MM.1S (cell line): ENCODE measurements around the gene PADI1.

Experiments used
- DNase-seq: peaks from one replicate; pipeline ENCODE4 v3.0.0-alpha.2; 2015
- H2AFZ ChIP-seq: fragments of 300-600 bp; sonication (generic); 2 replicates; pipeline ENCODE4 v1.6.0; 2016; ENCODE audit warnings: antibody characterized with exemption, low read length
- H3F3A ChIP-seq: fragments of 300-600 bp; sonication (generic); 2 replicates; pipeline ENCODE4 v1.6.1; 2016; ENCODE audit warnings: mild to moderate bottlenecking, antibody characterized with exemption, low read length, moderate library complexity, mixed read lengths; ENCODE audit not compliant: insufficient read depth
- H3K27ac ChIP-seq: fragments of 300-600 bp; sonication (generic); 2 replicates; pipeline ENCODE4 v1.5.1; 2016; ENCODE audit warnings: mild to moderate bottlenecking, low read length
- H3K27me3 ChIP-seq: fragments of 300-600 bp; sonication (generic); replicated peaks from 2 replicates; pipeline ENCODE4 v1.6.0; 2016; ENCODE audit warnings: low read length; ENCODE audit not compliant: insufficient read depth
- H3K36me3 ChIP-seq: fragments of 300-600 bp; sonication (generic); replicated peaks from 2 replicates; pipeline ENCODE4 v1.6.1; 2016; ENCODE audit warnings: mild to moderate bottlenecking, low read length, mixed read lengths; ENCODE audit not compliant: insufficient read depth
- H3K4me1 ChIP-seq: fragments of 300-600 bp; sonication (generic); 2 replicates; pipeline ENCODE4 v1.6.1; 2016; ENCODE audit warnings: low read length, mixed read lengths
- H3K4me2 ChIP-seq: fragments of 300-600 bp; sonication (generic); 2 replicates; pipeline ENCODE4 v1.6.0; 2016; ENCODE audit warnings: low read depth, low read length
- H3K4me3 ChIP-seq: fragments of 300-600 bp; sonication (generic); 2 replicates; pipeline ENCODE4 v1.5.1; 2016; ENCODE audit warnings: low read length, mixed read lengths
- H3K79me2 ChIP-seq: fragments of 300-600 bp; sonication (generic); 2 replicates; pipeline ENCODE4 v1.6.1; 2016; ENCODE audit warnings: mixed run types, low read length, mixed read lengths
- H3K9ac ChIP-seq: fragments of 300-600 bp; sonication (generic); 2 replicates; pipeline ENCODE4 v1.6.1; 2016; ENCODE audit warnings: low read length, mixed read lengths
- H3K9me2 ChIP-seq: fragments of 300-600 bp; sonication (generic); replicated peaks from 2 replicates; pipeline ENCODE4 v1.6.1; 2016; ENCODE audit warnings: mild to moderate bottlenecking, low read length, mixed read lengths; ENCODE audit not compliant: insufficient read depth
- H3K9me3 ChIP-seq: fragments of 300-600 bp; sonication (generic); replicated peaks from 2 replicates; pipeline ENCODE4 v1.6.1; 2016; ENCODE audit warnings: mild to moderate bottlenecking, low read length, mixed read lengths; ENCODE audit not compliant: insufficient read depth
- H4K20me1 ChIP-seq: fragments of 300-600 bp; sonication (generic); 2 replicates; pipeline ENCODE4 v1.6.1; 2016; ENCODE audit warnings: mild to moderate bottlenecking, low read length, moderate library complexity, mixed read lengths; ENCODE audit not compliant: insufficient read depth
- EZH2 ChIP-seq: fragments of 300-600 bp; sonication (generic); optimal IDR thresholded peaks from 2 replicates; pipeline ENCODE3; 2017; ENCODE audit warnings: low read depth, mild to moderate bottlenecking, antibody characterized with exemption, low read length, mixed read lengths
- EZH2phosphoT487 ChIP-seq: fragments of 300-600 bp; sonication (generic); IDR thresholded peaks from 2 replicates; pipeline ENCODE4 v1.6.1; 2018; ENCODE audit warnings: antibody characterized with exemption, low read length
- TF ChIP-seq, protein P1 (sequence below): fragments of 300-600 bp; sonication (generic); IDR thresholded peaks from 2 replicates; pipeline ENCODE4 v1.5.1; 2016; ENCODE audit warnings: antibody characterized with exemption, low read length, mixed read lengths

The PADI1 gene

DNA sequence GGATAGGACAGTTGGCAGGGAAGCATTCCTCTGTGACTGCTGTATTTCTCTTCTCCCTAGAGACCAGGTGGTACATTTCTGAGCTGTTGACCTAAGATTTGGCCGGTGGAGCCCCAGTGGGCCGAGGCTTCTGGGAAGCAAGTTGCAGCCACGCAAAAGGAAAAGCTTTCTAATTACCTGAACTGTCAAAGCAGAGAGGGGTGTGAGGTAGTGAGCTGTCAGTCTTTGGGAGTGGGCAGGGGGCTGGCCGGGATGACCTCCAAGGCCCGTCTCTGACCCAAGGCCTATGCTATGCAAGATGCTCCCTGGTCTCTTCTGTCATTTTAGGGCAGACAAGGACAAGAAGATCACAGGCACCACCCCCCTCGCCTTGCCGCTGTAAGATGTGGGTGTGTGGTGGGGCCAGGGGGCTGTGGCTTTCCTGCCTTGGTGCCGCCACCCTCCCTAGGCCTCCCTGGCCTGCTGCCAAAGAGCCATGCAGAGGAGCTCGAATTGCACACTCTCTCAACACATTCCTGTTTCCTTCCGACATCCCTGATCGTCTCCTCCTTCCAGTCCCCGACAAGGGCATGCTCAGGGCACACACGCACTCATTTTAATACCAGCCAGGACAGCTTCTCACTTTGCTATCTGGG lies 7.7 kb downstream of the PADI1 start:
- H3K79me2 ChIP-seq, result no peaks in the 10 kb centered on the region
- no peak overlapping the region for H3K4me2 ChIP-seq
- no peaks in the 10 kb centered on the region for H3K9me3 ChIP-seq
- no peaks in the 10 kb centered on the region for H4K20me1 ChIP-seq
- no peaks in the 10 kb centered on the region for H3K9me2 ChIP-seq
- H3K4me1 ChIP-seq, result no peaks in the 10 kb centered on the region
- H2AFZ ChIP-seq, result no peak overlapping the region
- peaks cover 92% of the 10 kb centered on the region for H3K27me3 ChIP-seq
- no peaks in the 10 kb centered on the region for H3K36me3 ChIP-seq
- no peaks in the 10 kb centered on the region for H3F3A ChIP-seq
- no peak for DNase-seq
- TF ChIP-seq, protein P1, sequence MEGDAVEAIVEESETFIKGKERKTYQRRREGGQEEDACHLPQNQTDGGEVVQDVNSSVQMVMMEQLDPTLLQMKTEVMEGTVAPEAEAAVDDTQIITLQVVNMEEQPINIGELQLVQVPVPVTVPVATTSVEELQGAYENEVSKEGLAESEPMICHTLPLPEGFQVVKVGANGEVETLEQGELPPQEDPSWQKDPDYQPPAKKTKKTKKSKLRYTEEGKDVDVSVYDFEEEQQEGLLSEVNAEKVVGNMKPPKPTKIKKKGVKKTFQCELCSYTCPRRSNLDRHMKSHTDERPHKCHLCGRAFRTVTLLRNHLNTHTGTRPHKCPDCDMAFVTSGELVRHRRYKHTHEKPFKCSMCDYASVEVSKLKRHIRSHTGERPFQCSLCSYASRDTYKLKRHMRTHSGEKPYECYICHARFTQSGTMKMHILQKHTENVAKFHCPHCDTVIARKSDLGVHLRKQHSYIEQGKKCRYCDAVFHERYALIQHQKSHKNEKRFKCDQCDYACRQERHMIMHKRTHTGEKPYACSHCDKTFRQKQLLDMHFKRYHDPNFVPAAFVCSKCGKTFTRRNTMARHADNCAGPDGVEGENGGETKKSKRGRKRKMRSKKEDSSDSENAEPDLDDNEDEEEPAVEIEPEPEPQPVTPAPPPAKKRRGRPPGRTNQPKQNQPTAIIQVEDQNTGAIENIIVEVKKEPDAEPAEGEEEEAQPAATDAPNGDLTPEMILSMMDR, result no peak
- TF ChIP-seq EZH2phosphoT487, result no peak
- TF ChIP-seq EZH2, result no peak
- no peak overlapping the region for H3K27ac ChIP-seq
- H3K9ac ChIP-seq, result no peak overlapping the region
- no peak overlapping the region for H3K4me3 ChIP-seq

DNA sequence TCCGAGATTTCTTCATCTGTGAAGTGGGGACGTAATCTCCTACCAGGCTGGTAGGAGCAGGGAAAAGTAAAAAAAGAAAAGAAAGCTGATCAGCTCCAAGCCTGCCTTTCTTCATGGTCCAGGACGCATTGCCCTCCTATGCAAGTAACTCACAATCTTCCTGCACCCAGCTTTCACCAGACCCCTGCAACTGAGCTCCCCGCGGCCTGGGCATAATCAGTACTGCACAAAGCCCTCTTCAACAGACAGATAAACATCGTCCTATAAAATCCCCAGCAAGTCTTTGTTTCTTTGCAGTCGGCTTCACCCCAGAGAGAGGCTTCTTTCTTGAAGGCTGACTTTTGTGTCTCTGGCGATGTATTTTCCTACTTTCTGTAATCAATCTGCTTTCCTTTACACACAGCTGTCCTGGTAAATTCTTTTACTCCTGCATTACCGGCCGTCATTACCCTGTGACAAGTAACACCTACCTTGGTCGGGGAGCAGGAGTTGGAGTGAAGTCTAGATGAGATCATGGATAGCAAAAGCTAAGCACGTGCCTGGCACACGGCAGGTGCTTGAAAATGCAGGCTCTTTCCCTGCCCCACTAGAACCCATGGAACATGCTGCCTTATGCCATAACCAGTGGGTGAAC lies 8.3 kb downstream of the PADI1 start:
- TF ChIP-seq EZH2, result no peak
- no peak for TF ChIP-seq EZH2phosphoT487
- TF ChIP-seq, protein P1, result no peak
- Histone ChIP-seq H3K27ac (no peak overlapping the region), H4K20me1 (no peaks in the 10 kb centered on the region), H3K9me2 (no peaks in the 10 kb centered on the region), H3F3A (no peaks in the 10 kb centered on the region), H3K79me2 (no peaks in the 10 kb centered on the region), H3K9ac (no peak overlapping the region), H3K27me3 (peaks cover 92% of the 10 kb centered on the region), H3K9me3 (no peaks in the 10 kb centered on the region), H3K4me2 (no peak overlapping the region), H3K4me3 (no peak overlapping the region), H2AFZ (no peak overlapping the region), H3K36me3 (no peaks in the 10 kb centered on the region), H3K4me1 (no peaks in the 10 kb centered on the region)
- no peak for DNase-seq

DNA sequence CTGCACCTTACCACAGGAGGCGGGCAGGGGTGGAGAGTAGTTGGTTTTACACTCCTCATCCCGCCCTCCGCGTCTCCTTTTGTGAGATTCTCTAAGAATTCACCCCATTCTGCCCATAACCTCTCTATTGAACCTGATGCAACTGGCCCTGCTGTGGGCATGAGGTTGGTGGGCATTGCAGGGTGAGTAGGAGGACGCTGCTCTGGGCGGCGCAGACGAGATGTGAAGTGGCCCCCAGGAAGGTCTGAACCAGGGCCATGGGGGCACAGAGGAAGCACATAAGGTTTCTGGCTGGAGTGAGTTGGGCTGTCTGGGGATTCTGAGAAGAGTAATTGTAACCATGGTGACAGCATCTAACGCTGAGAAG lies 8.8 kb downstream of the PADI1 start:
- H3K36me3 ChIP-seq, result no peaks in the 10 kb centered on the region
- H3K4me1 ChIP-seq, result no peaks in the 10 kb centered on the region
- no peak overlapping the region for H3K9ac ChIP-seq
- H3F3A ChIP-seq, result no peaks in the 10 kb centered on the region
- H4K20me1 ChIP-seq, result no peaks in the 10 kb centered on the region
- DNase-seq, result no peak
- no peaks in the 10 kb centered on the region for H3K9me2 ChIP-seq
- no peaks in the 10 kb centered on the region for H3K79me2 ChIP-seq
- H3K27me3 ChIP-seq, result peaks cover 93% of the 10 kb centered on the region
- TF ChIP-seq EZH2, result no peak
- TF ChIP-seq, protein P1, result no peak
- TF ChIP-seq EZH2phosphoT487, result no peak
- H2AFZ ChIP-seq, result no peak overlapping the region
- no peak overlapping the region for H3K4me3 ChIP-seq
- H3K4me2 ChIP-seq, result no peak overlapping the region
- H3K9me3 ChIP-seq, result no peaks in the 10 kb centered on the region
- no peak overlapping the region for H3K27ac ChIP-seq
